ENCODE measurements around the gene SMTNL2. TPM values are rescaled to one million over a fixed set of nuclear protein-coding genes. Genes with fewer than 3 reads are reported as not detected.

The SMTNL2 gene
- total and polyA plus RNA-seq, 2 of the 4 experiments (the other 2 are of a cell fraction): not detected

GRCh38 chr17:4537451-4538235 is 46.7 kb upstream of the SMTNL2 start:
- Histone ChIP-seq H3K4me3 (ENCODE audit: insufficient read depth, low read depth, low read length) (no peak overlapping the region), H3K14ac (replicated peaks; ENCODE audit: low read depth, low read length) (no peak overlapping the region), H3K9ac (ENCODE audit: low read depth, low read length) (no peak overlapping the region), H2AK9ac (replicated peaks; ENCODE audit: low read depth, low read length, poor library complexity) (no peak overlapping the region), H3K27ac (ENCODE audit: insufficient read depth, low read length) (no peak overlapping the region), H2BK120ac (ENCODE audit: low read depth, low read length) (no peak overlapping the region), H2BK15ac (ENCODE audit: low read depth, low read length) (no peak overlapping the region), H2AFZ (replicated peaks; ENCODE audit: low read length, poor library complexity) (no peak overlapping the region), H3K23ac (ENCODE audit: low read depth, low read length) (no peak overlapping the region), H2BK20ac (ENCODE audit: low read depth, low read length) (no peak overlapping the region), H2AK5ac (ENCODE audit: low read depth, low read length) (no peak overlapping the region), H3K56ac (ENCODE audit: extremely low read depth, insufficient read depth, low read length) (no peak overlapping the region), H3K79me1 (ENCODE audit: low read depth in 1 of 2, low read length in 2 of 2) (no peaks in the 10 kb centered on the region; a peak in 1 of 4 replicates), H3K36me3 (ENCODE audit: control insufficient read depth, insufficient read depth, low read length) (peaks cover 38% of the 10 kb centered on the region), H3K18ac (ENCODE audit: low read depth, low read length) (no peak overlapping the region), H3K4ac (ENCODE audit: low read depth, low read length) (no peak overlapping the region), H2BK5ac (ENCODE audit: low read depth, low read length, poor library complexity, severe bottlenecking) (no peak overlapping the region), H3K9me3 (ENCODE audit: control insufficient read depth, insufficient read depth, low read length) (no peaks in the 10 kb centered on the region), H4K5ac (ENCODE audit: low read depth, low read length) (no peak overlapping the region), H4K91ac (ENCODE audit: insufficient read depth, low read depth, low read length) (no peak overlapping the region), H4K20me1 (ENCODE audit: insufficient read depth, low read length) (peaks cover 15% of the 10 kb centered on the region), H3K9me1 (ENCODE audit: insufficient read depth, low read length) (no peaks in the 10 kb centered on the region), H3K27me3 (ENCODE audit: control insufficient read depth, insufficient read depth, low read length) (peaks cover 1% of the 10 kb centered on the region; the same call in 1 of the 2 replicates), H3K4me2 (ENCODE audit: low read depth, low read length) (no peak overlapping the region), H4K8ac (ENCODE audit: low read depth in 2 of 2, low read length in 2 of 2) (no peak overlapping the region), H3K4me1 (ENCODE audit: control insufficient read depth, insufficient read depth, low read length) (peaks cover 3% of the 10 kb centered on the region; the same call in 1 of the 2 replicates)
- ChIA-PET POLR2A (ENCODE audit: unreplicated experiment) (no interaction called here), CTCF (no interaction called here)
- in situ Hi-C loops (cut with MboI; ENCODE audit: low sequenced_read_pairs) (no loop called here), intact Hi-C loops (cut with micrococcal nuclease) (loop anchor here (5.0 kb wide), 1 partner anchor 115 kb away; no protein-coding TSS in a partner anchor), dilution Hi-C loops (cut with HindIII; ENCODE audit: low sequenced_read_pairs, unreplicated experiment) (no loop called here)
- ATAC-seq (ENCODE audit: low read depth) (no peak), DNase-seq (no peak)
- 85% methylated on average over 12 of the region's 19 CpGs; no CpG with 5 or more reads in 1 of the 2 experiments for WGBS, 2 experiments (ENCODE audit: extremely low coverage in 2 of 2, insufficient read length in 1 of 2)
- no TSS peak for BruUV-seq (replicated peaks)
- TF ChIP-seq, protein P1, sequence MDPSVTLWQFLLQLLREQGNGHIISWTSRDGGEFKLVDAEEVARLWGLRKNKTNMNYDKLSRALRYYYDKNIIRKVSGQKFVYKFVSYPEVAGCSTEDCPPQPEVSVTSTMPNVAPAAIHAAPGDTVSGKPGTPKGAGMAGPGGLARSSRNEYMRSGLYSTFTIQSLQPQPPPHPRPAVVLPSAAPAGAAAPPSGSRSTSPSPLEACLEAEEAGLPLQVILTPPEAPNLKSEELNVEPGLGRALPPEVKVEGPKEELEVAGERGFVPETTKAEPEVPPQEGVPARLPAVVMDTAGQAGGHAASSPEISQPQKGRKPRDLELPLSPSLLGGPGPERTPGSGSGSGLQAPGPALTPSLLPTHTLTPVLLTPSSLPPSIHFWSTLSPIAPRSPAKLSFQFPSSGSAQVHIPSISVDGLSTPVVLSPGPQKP (IDR thresholded peaks at IDR 0.05; ENCODE audit: borderline replicate concordance, low read depth, low read length): no peak
- TF ChIP-seq SMC3 (IDR thresholded peaks at IDR 0.05; ENCODE audit: low read depth, low read length): no peak
- no peak for TF ChIP-seq BHLHE40 (IDR thresholded peaks at IDR 0.05; ENCODE audit: low read depth, low read length)
- TF ChIP-seq USF2 (IDR thresholded peaks at IDR 0.05; ENCODE audit: low read depth, low read length): no peak
- TF ChIP-seq RFX5 (IDR thresholded peaks at IDR 0.05; ENCODE audit: low read depth, low read length): no peak
- TF ChIP-seq FOS (IDR thresholded peaks at IDR 0.05; ENCODE audit: low read depth, low read length): no peak
- TF ChIP-seq NFE2L2 (IDR thresholded peaks at IDR 0.05; ENCODE audit: low read depth, low read length): no peak
- TF ChIP-seq CTCF (conservative IDR thresholded peaks at IDR 0.05; ENCODE audit: low read depth, low read length): no peak
- TF ChIP-seq CHD1 (IDR thresholded peaks at IDR 0.05; ENCODE audit: low read depth, low read length): no peak
- no peak for TF ChIP-seq POLR2A (IDR thresholded peaks at IDR 0.05; ENCODE audit: low read depth, low read length)
- no peak for TF ChIP-seq CEBPB (IDR thresholded peaks at IDR 0.05; ENCODE audit: low read depth, low read length)
- TF ChIP-seq MXI1 (IDR thresholded peaks at IDR 0.05; ENCODE audit: borderline replicate concordance, low read depth, low read length): no peak
- TF ChIP-seq RCOR1 (IDR thresholded peaks at IDR 0.05; ENCODE audit: insufficient replicate concordance, low read length): no peak
- TF ChIP-seq MAFK (IDR thresholded peaks at IDR 0.05; ENCODE audit: low read depth, low read length): no peak

Data from IMR-90 (cell line).